MV-4-11 (cell line): ENCODE results near the gene CLCN7.

ENCODE experiments used
- DNase-seq: peaks from one replicate; lab custom pipeline; 2025; lab: John Stamatoyannopoulos, UW

CLCN7 gene

GRCh38 chr16:1401758-1402154 lies 73.1 kb downstream of the CLCN7 start:
- DNase-seq: no peak

- no peak for DNase-seq
These were observed 73.6 kb downstream of the CLCN7 start for GRCh38 chr16:1401061-1401757.

GRCh38 chr16:1398826-1399581 lies 75.8 kb downstream of the CLCN7 start:
- DNase-seq: no peak

- no peak for DNase-seq
These were observed 76.5 kb downstream of the CLCN7 start for GRCh38 chr16:1398351-1398750.

GRCh38 chr16:1397779-1398178 lies 77.0 kb downstream of the CLCN7 start:
- DNase-seq: no peak

GRCh38 chr16:1395444-1396031 lies 79.3 kb downstream of the CLCN7 start:
- DNase-seq: no peak
